Measurements from ENCODE around the gene SPO11. TPM values are rescaled to one million over a fixed set of nuclear protein-coding genes. Genes with fewer than 3 reads are reported as not detected.
"Not testable (repeated sequence)": the region's sequence is repeated elsewhere in the genome, so short reads cannot be mapped to it uniquely, and the experiment has no call there.

Gene SPO11
- total RNA-seq, 2 experiments from 2014 or later: not detected

GRCh38 chr20:57332105-57333089, 2.8 kb downstream of the SPO11 start:
- H3K4me1 Mint-ChIP-seq: no peaks in the 10 kb centered on the region
- H3K36me3 Mint-ChIP-seq (ENCODE audit: low read depth): no peaks in the 10 kb centered on the region
- POLR2A ChIA-PET: no interaction called here
- peaks cover 45% of the 10 kb centered on the region for H3K27me3 Mint-ChIP-seq
- DNase-seq: no peak
- no peak overlapping the region for H3K27ac Mint-ChIP-seq
- no peak overlapping the region for H3K4me3 Mint-ChIP-seq
- CTCF ChIA-PET: interaction anchor here (0.5 to 1.5 kb wide), 3 partner anchors 37 to 133 kb away, joined by 3 read pairs; no protein-coding TSS in a partner anchor
- H3K9me3 Mint-ChIP-seq: no peaks in the 10 kb centered on the region

DNA sequence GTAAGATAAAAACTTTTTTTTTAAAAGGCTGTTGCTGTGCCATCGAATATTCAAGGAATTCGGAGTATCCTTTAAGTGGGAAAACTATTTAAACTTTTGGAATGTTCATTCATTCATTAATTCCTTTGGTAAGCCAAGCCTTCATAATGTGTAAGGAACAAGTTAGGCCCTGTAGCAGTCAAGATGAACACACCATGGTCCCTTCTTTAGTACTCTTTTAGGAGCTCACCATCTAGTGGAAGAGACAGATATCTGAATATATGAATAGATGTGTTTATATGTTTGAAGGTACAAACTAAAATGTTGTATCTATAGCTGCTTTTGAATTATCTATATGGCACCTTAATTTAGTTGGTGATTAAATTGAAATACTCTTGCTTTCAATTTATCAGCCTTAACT, 5.8 kb downstream of the SPO11 start:
- CTCF ChIA-PET: interaction anchor here (1.0 kb wide), 1 partner anchor 785 kb away, joined by 3 read pairs; no protein-coding TSS in a partner anchor
- no peak overlapping the region for H3K4me3 Mint-ChIP-seq
- no peaks in the 10 kb centered on the region for H3K4me1 Mint-ChIP-seq
- H3K9me3 Mint-ChIP-seq: no peaks in the 10 kb centered on the region
- no peak for DNase-seq
- H3K36me3 Mint-ChIP-seq (ENCODE audit: low read depth): no peaks in the 10 kb centered on the region
- H3K27ac Mint-ChIP-seq: no peak overlapping the region
- POLR2A ChIA-PET: no interaction called here
- peaks cover 39% of the 10 kb centered on the region for H3K27me3 Mint-ChIP-seq

- ChIA-PET POLR2A (no interaction called here), CTCF (no interaction called here)
- no peaks in the 10 kb centered on the region for H3K36me3 Mint-ChIP-seq (ENCODE audit: low read depth)
- no peaks in the 10 kb centered on the region for H3K9me3 Mint-ChIP-seq
- DNase-seq: no peak
- peaks cover 29% of the 10 kb centered on the region for H3K27me3 Mint-ChIP-seq
- H3K4me3 Mint-ChIP-seq: no peak overlapping the region
- H3K27ac Mint-ChIP-seq: no peak overlapping the region
- H3K4me1 Mint-ChIP-seq: no peaks in the 10 kb centered on the region
Observed at GRCh38 chr20:57341663-57342062, 12.1 kb downstream of the SPO11 start.

DNA sequence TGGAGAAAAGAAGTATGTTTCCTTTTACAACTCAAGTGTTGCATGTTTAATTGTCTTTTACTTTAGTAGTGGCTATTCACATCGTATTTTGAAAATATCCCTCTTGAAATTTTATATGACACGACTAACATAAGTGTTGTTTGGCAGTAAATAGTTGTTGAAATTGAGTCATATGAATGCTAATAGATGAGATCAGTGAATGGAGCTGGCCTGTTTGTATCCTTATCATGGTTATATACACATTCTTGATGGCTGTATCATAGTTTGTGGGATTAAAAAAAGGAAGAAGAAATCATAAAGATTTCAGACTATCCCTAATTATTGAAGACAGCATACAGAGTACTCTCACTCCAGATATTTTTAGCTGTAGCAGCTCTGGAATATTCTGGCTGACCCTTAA, 13.2 kb downstream of the SPO11 start:
- H3K9me3 Mint-ChIP-seq: no peaks in the 10 kb centered on the region
- CTCF ChIA-PET: no interaction called here
- POLR2A ChIA-PET: no interaction called here
- H3K27me3 Mint-ChIP-seq: peaks cover 35% of the 10 kb centered on the region
- no peaks in the 10 kb centered on the region for H3K4me1 Mint-ChIP-seq
- DNase-seq: no peak
- no peak overlapping the region for H3K4me3 Mint-ChIP-seq
- no peaks in the 10 kb centered on the region for H3K36me3 Mint-ChIP-seq (ENCODE audit: low read depth)
- no peak overlapping the region for H3K27ac Mint-ChIP-seq

DNA sequence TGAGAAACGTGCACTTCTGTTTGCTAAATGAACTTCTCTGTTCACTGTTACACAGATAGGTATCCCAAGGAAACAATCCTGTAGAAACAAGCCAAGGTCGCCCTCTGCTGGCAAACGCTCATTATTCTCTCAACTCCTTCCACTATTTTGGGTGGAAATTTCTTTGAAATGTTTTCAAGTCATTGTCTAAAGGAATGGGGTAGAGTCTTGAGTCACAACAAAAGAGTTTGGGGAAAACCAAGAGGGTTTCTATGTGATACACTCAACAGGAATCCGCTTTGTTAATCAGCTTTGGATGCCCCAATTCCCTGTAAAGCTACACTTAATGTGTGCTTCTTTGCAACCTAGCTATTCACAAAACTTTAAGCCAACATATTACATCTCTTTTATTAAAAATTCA, 16.9 kb downstream of the SPO11 start:
- CTCF ChIA-PET: no interaction called here
- Mint-ChIP-seq H3K4me3 (no peak overlapping the region), H3K27me3 (peaks cover 27% of the 10 kb centered on the region), H3K27ac (no peak overlapping the region), H3K9me3 (no peaks in the 10 kb centered on the region), H3K36me3 (ENCODE audit: low read depth) (no peaks in the 10 kb centered on the region), H3K4me1 (peaks cover 10% of the 10 kb centered on the region)
- POLR2A ChIA-PET: no interaction called here
- DNase-seq: peak; percentile 80

GRCh38 chr20:57347393-57347792, 17.8 kb downstream of the SPO11 start:
- H3K9me3 Mint-ChIP-seq: no peaks in the 10 kb centered on the region
- H3K4me3 Mint-ChIP-seq: no peak overlapping the region
- no peak overlapping the region for H3K27ac Mint-ChIP-seq
- POLR2A ChIA-PET: no interaction called here
- H3K36me3 Mint-ChIP-seq (ENCODE audit: low read depth): no peaks in the 10 kb centered on the region
- CTCF ChIA-PET: interaction anchor here (0.9 kb wide), 1 partner anchor 256 kb away, joined by 3 read pairs; no protein-coding TSS in a partner anchor
- DNase-seq: no peak
- peaks cover 17% of the 10 kb centered on the region for H3K4me1 Mint-ChIP-seq
- peaks cover 18% of the 10 kb centered on the region for H3K27me3 Mint-ChIP-seq

GRCh38 chr20:57348200-57348921, 18.8 kb downstream of the SPO11 start:
- H3K4me1 Mint-ChIP-seq: peaks cover 27% of the 10 kb centered on the region
- CTCF ChIA-PET: interaction anchor here (0.9 to 1.4 kb wide), 3 partner anchors 8 to 257 kb away, joined by 3 to 5 read pairs (median 4); no protein-coding TSS in a partner anchor
- POLR2A ChIA-PET: not testable (repeated sequence)

GRCh38 chr20:57348922-57349574, 19.4 kb downstream of the SPO11 start:
- DNase-seq: peak; percentile 13
- H3K4me1 Mint-ChIP-seq: peaks cover 29% of the 10 kb centered on the region
- H3K9me3 Mint-ChIP-seq, POLR2A ChIA-PET: not testable (repeated sequence)
- CTCF ChIA-PET: interaction anchor here (0.6 to 1.4 kb wide), 4 partner anchors 9 to 1144 kb away, joined by 3 to 5 read pairs (median 4); no protein-coding TSS in a partner anchor
- peaks cover 12% of the 10 kb centered on the region for H3K27me3 Mint-ChIP-seq
- peaks cover 12% of the 10 kb centered on the region for H3K36me3 Mint-ChIP-seq (ENCODE audit: low read depth)
- H3K4me3 Mint-ChIP-seq: peak overlapping the region; percentile 59
- H3K27ac Mint-ChIP-seq: peak overlapping the region; percentile 76

More at GRCh38 chr20:57348200-57348921, 18.8 kb downstream of the SPO11 start:
- H3K27ac Mint-ChIP-seq; H3K9me3 Mint-ChIP-seq; DNase-seq; H3K36me3 Mint-ChIP-seq (ENCODE audit: low read depth); H3K4me3 Mint-ChIP-seq: not testable (repeated sequence)
- H3K27me3 Mint-ChIP-seq: peaks cover 12% of the 10 kb centered on the region

GRCh38 chr20:57350081-57350710, 20.6 kb downstream of the SPO11 start:
- Mint-ChIP-seq H3K27me3 (peaks cover 9% of the 10 kb centered on the region), H3K4me3 (peak overlapping the region; percentile 59), H3K27ac (peak overlapping the region; percentile 72), H3K9me3 (no peaks in the 10 kb centered on the region), H3K36me3 (ENCODE audit: low read depth) (peaks cover 21% of the 10 kb centered on the region), H3K4me1 (peaks cover 33% of the 10 kb centered on the region)
- no peak for DNase-seq
- ChIA-PET CTCF (interaction anchor here (0.7 kb wide), 1 partner anchor 258 kb away, joined by 3 read pairs; no protein-coding TSS in a partner anchor), POLR2A (no interaction called here)

GRCh38 chr20:57350726-57351041, 21.1 kb downstream of the SPO11 start:
- Mint-ChIP-seq H3K36me3 (ENCODE audit: low read depth) (peaks cover 24% of the 10 kb centered on the region), H3K4me3 (peak overlapping the region; percentile 90), H3K27ac (peak overlapping the region; percentile 89), H3K4me1 (peaks cover 33% of the 10 kb centered on the region)
- DNase-seq, H3K9me3 Mint-ChIP-seq, POLR2A ChIA-PET, CTCF ChIA-PET, H3K27me3 Mint-ChIP-seq: not testable (repeated sequence)

DNA sequence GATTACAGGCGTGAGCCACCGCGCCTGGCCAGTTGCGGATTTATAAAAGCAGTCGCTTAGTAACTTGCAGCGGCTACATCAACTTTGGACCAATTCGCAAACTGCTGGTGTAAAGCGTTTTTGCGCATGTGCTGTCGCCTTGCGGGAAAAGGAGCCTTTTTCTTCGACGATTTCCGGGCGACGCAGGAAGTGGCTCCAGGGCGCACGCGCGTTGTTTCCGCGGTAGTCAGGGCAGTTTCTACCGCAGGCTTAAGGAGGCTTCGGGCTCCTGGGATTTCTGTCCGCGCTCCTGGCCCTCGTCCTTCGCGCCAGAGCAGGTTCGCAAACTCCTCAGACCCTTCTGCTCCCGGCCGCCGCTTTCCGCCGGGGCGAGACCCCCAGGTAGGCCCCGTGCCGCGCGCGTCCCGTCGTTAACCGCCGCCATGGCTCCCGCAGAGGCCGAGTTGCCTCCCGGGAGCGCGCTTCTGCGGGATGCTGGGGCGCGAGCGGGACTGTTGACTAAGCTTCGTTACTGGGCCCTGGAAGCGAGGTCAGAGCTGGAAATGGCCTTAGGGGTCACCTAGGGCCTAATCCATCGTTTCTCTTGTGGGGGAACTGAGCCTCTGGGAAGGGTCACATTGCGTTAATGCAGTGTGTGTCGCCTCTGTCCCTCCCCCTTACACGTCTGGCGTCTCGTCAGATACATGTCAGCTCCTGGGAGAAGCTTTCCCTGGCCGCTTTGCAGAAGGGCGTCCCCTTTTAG, 21.6 kb downstream of the SPO11 start, which contains the start of gene RAE1:
Gene RAE1 (plus strand): TSS at position 214 of the 742 bp plus-strand sequence. CDS start 2,784 bp downstream, outside the sequence.
- POLR2A ChIA-PET: no interaction called here
- peak; percentile 93 for DNase-seq
- Mint-ChIP-seq H3K9me3 (no peaks in the 10 kb centered on the region), H3K4me1 (peaks cover 33% of the 10 kb centered on the region), H3K36me3 (ENCODE audit: low read depth) (peaks cover 27% of the 10 kb centered on the region), H3K27me3 (peaks cover 9% of the 10 kb centered on the region), H3K27ac (peak within 1 kb of the TSS; percentile 89), H3K4me3 (peak within 1 kb of the TSS; percentile 90)
- CTCF ChIA-PET: no interaction called here

GRCh38 chr20:57352305-57352704, 22.7 kb downstream of the SPO11 start:
- DNase-seq: no peak
- POLR2A ChIA-PET: interaction anchor here (0.6 kb wide), 1 partner anchor 131 kb away, joined by 3 read pairs; no protein-coding TSS in a partner anchor
- H3K4me1 Mint-ChIP-seq: peaks cover 33% of the 10 kb centered on the region
- no peaks in the 10 kb centered on the region for H3K9me3 Mint-ChIP-seq
- peak overlapping the region; percentile 57 for H3K27ac Mint-ChIP-seq
- peaks cover 31% of the 10 kb centered on the region for H3K36me3 Mint-ChIP-seq (ENCODE audit: low read depth)
- H3K4me3 Mint-ChIP-seq: peak overlapping the region; percentile 90
- H3K27me3 Mint-ChIP-seq: peaks cover 6% of the 10 kb centered on the region
- CTCF ChIA-PET: no interaction called here

Data from activated CD4-positive, alpha-beta T cell treated with anti-CD3 and anti-CD28 coated beads, Interleukin-2, amount 10 ng/mL, durations not matched to agents 7 days and 5 days (primary cell).